Effector CD8-positive, alpha-beta T cell (primary cell): ENCODE data around the gene PIP4K2A.

Experiments
- DNase-seq: peaks from one replicate; lab custom pipeline; 2025; lab: John Stamatoyannopoulos, UW

Gene PIP4K2A

DNA sequence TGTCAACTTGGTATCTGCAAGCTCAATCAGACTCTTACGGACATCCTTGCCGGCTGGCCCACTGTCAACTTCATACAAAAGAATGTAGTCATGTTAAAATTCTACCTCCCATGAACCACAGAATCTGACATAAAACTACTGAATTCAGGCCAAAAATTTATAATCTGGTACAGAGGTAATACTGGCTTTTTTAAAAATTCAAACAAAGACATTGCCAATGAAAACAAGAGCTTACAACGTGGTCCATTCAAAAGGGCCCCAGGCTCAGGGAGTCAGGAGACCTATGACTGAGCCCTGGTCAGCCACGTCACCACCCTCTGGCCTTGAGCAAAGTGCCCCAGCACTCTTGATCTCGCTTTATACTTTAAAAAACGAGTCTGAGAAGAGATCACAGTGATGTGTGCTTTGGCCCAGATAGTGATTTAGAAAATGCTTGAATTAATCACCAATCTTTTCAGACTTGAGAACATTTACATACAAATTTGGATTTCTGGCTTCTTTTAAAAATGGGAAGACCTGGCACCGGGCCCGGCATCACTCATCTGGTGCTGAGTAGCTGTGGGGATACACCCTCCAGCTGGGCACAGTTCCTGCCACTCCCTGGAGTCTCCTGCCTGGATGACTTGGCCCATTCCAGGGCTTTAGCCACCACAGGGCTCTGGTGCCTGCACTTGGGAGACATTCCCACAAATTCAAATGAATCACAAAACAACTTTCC lies 94.1 kb downstream of the PIP4K2A start:
- no peak for DNase-seq

DNA sequence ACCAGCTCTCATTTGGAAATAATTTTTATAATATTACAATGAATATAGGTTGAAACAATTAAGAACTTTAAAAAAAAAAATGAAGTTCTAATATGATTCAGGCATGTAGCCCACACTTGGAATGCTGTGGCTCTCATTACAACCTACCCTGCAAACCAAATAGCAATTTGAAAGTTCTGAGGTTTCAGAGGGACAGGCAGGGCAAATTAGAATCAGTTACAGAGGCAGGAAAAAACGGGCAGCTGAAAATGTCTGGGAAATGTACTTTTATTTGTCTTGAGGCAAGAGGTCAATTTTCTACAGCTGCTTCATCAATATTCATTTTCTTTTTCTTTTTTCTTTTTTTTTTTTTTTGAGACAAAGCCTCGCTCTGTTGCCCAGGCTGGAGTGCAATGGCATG lies 95.3 kb downstream of the PIP4K2A start:
- no peak for DNase-seq

DNA sequence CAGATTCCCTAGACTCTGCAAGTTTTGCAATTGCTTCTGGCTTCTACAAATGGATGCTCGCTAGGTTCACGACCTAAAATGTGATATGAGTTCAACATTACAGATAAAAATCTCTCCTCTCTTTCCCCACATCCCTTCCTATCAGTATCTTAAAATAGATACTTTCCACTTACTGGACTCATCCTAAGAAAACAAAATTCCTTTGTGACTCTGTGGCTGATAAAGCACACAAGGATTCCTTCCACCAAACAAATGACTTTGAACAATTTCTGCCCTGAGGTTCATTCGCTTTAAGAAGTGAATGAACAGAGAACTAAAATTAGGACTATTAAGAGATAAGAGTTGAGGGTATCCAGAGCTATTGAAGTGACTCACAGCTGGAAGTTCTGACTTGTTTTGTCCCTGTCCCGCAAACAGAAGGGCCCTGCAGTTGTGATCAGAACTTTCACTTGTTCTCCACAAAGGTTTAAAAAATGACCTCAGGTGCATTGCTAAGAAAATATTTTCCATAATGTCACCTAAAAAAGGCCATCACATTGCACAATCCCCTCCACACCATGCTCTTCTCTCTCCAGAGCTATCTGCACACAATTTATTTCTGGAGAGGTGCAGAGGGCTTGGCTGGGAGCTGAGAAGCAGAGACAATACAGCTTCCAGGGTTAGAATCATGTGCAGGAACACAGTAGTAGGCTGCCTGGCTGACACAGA lies 96.1 kb downstream of the PIP4K2A start:
- DNase-seq, result no peak

DNA sequence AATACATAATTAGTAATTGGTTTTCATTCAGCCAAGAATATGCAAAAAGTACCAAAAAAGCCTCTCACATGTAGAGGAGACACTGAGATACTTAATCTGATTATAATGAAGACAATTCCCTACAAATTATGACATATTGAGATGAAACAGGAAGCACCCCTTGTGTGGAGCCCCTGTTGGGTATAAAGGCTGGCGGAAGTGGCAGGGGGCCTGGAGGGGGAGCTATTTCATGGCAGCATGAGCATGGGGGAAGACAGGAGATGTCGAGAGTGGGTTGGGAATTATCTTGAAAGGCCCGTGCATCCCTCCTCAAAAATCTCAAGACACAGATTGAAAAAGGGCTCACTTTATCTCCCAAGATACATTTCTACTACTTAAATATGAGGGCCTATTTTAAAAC lies 96.9 kb downstream of the PIP4K2A start:
- no peak for DNase-seq

DNA sequence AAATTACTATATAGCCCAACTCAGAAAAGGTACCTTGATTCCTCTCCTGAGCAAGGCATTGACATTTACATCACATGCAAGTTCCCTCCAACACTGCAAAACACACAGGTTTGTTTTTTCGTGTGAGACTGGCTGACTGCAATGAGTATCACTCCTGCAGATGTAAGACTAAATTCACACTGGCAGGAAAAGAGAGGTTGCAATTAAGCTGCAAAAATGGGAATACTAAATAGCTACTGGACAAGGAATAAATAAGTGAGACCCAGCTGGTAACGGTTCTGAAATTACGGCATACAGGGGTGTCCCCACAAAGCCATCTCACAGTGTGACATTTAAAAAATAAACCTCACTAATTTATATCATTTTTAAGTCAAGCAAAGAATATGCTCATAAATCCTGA lies 97.3 kb downstream of the PIP4K2A start:
- no peak for DNase-seq

DNA sequence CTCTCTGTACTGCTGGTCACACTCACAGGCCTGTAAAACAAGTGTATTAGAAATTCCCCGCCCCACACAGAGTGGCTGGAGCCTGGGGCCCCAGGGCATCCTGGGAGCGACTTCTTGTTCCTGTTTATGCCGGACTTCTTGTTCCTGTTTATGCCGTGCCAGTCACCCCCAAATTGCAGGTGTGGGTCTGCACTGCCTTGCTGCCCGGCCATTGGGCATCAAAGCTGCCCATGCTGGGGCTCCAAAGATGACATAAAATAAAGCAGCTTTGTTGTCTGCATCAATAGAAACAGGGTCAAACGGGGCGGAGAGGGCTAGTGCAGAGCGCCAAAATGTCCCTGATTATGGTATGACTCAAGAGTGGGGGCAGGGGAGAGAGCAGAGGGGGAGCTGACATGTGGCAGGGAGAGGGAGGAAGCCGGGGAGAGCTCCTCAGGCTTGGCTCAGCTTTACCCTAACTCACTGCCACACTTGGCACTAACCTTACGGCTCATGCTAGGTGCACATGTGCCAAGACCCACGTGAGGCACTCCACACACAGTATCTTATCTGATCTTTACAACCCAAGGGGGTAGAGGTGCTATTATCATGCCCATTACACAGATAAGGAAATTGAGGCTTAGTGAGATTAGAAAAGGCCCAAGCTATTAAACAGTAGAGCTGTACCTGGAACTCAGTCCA lies 98.4 kb downstream of the PIP4K2A start:
- DNase-seq, result no peak

DNA sequence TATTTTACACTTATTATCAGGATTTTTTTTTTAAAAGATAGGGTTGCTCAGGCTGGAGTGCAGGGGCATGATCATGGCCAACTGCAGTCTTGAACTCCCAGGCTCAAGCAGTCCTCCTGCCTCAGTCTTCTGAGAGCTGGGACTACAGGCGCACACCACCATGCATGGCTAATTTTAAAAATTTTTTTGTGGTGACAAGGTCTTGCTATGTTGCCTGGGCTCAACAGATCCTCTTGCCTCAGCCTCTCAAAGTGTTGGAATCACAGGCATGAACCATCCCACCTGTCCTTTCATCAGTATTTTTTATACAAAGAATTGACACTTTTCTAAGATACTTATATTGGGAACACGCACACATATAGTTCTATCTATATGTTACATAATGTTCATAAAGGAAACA lies 99.3 kb downstream of the PIP4K2A start:
- DNase-seq, result no peak

DNA sequence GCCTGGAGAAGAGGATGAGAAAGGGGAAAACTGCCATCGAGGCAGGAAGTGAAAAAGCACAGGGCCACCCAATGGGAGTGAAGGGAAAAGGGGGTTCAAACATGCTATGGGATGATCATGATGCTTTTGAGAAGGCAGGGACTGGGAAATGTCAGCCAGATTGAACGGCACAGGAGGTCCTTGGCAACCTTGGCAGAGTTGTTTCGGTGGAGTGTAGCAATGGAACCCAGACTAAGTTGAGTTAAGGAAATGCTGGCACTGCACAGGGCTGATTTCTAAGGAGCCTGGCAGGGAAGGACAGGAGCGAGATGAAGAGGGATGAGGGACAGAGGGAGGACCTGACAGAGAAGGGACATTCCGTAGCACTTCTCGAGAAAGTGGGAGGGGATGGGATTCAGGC lies 101.4 kb downstream of the PIP4K2A start:
- DNase-seq, result no peak

DNA sequence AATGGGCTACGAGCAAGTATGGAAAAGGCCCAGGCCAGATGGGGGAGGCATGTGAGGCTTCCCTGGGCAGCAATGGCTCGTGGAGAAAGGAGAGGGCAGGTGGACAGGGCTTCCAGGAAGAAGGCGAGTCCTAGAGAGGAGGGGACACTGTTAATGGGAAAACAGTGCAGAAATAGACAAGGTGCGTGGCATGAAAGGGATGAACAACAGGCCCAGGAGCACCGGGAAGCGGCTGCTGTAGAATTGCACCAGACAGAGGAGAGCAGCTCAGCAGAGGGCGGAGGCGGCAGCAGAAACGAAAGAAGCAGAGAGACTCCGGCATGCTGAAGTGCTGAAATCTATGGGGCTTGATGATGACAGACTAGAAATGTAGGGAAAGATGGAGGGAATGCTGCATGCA lies 102.1 kb downstream of the PIP4K2A start:
- no peak for DNase-seq

DNA sequence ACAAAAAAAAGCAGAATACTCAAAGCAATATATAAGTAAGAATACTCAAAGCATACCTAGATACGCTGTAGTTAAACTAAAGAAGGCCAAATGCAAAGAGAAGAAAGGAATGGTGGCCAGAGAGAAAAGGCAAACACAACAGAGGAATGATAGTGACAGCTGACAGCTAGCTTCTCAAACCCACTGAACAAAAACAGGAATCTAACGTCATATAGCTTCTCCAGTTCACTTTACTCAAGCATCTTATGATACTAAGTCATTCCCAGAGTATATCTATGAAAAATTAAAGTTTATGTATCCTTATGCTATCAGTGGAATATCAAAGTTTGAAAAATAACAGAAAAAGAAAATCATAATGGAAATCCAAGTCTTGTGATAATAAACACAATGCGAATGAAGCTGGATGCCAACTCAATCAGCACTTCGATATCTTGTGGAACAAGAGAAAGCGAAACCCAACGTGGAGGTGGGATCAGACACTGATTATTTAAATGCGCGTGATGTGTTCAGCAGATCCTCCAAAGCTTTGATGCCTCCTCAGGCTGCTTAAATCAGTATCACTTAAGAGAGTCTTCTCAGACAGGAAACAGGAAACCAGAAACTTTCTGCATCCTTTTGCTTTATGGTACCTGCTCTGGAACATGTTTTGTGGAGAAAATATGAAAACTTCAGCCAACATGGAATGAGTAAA lies 102.8 kb downstream of the PIP4K2A start:
- DNase-seq, result peak; percentile 47

DNA sequence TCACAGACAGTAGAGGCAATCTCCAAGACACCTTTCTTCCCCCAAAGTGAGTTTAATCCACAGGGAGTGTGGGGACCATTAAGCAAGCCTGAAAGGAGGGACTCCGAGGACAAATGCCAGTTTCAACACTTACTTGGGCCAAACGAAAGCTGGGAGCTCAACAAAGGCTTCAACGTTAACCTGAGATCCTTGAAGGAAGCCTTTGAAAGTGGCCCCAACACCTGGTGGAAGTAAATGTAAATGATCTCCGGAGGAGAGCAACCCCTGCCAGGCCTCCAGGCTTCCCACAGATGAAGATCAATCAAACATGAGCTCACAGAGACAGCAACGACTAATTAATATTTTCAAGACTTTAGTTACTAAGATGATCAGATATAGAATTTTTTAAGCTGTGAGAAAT lies 103.8 kb downstream of the PIP4K2A start:
- no peak for DNase-seq

DNA sequence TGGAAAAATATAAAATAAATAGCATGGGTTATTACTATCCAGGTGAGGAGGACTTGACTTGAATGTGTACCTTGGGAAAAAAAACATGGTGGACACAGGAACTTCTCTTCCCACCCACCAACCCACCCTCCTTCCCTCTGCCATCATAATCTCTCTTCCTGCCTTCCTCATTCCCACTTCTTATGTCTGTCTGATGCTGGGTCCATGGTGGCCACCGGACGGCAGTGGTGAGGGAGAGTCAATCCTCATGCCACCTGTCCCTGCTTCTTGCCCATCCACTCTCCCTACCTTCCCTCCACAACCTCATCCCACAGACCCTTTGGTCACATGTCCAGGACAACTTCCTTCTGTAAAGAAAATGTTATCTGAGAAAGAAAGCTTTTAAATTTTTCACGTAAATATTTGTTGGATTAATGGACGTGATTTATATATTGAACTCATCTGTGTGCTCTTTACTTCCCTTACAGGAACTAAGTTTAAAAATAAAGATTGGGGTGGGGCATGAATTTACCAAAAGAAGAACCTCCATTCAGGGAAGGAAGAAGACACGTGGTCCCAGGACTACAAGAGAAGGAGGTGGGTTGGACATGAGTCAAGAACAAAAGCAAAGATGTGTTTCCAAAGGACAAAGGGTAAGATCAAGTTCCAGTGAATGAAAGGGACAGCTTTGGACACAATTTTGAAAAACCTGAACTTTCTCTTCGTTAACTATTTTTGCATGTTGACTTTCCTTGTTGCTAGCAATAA lies 104.5 kb downstream of the PIP4K2A start:
- DNase-seq, result no peak

DNA sequence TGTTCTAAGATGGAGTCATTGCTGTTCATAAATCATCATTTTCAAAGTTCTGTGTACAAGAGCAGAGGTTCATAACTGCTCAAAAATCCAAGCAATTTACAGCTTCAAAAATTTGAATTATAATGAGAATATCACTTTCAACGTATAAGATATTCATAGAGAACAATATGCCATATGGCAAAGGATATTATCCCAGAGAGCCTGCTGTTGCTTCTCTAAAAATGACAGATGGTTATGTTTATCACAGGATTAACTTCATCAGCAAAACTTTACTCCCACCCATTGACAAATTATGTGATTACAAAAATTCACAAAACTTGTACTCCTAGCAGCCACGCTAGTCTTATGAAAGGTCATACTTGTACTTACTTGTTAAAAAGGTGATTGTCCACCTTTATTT lies 105.1 kb downstream of the PIP4K2A start:
- no peak for DNase-seq

DNA sequence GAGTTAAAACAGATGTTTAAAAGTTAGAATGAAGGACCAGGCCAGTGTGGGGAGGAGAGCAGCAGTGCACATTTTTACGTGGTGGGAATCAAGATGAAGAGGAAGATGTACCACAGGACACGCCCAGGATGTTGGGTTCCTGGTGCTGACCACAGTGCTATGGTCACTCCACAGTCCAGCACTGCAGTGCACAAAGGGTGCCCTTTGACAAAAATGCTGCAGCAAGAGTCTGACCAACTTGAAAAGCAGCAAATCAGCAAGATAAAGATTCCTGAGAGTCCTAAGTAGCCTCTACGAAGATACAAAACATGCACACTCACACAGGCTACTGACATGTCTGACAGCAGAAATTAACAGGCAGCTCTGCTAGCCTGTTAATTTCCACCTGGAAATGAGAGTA lies 107.1 kb downstream of the PIP4K2A start:
- no peak for DNase-seq

DNA sequence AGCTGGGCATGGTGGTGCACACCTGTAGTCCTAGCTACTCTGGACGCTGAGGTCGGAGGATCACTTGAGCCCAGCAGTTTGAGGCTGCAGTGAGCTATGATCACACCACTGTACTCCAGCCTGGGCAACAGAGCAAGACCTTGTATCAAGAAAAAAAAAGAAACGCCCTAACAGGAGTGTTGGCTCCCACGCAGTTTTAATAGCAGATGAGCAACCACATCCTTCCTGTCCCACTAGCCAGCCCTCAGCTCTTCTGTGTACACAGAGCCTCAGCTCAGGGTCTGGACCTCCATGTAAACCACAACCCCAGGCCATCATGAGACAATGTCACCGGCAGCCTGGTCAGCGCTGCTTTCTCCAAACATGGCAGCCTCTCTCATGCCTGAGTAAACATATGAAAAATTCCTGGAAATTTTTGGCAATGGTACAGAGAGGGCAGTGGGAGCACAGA lies 108.2 kb downstream of the PIP4K2A start:
- DNase-seq, result no peak

DNA sequence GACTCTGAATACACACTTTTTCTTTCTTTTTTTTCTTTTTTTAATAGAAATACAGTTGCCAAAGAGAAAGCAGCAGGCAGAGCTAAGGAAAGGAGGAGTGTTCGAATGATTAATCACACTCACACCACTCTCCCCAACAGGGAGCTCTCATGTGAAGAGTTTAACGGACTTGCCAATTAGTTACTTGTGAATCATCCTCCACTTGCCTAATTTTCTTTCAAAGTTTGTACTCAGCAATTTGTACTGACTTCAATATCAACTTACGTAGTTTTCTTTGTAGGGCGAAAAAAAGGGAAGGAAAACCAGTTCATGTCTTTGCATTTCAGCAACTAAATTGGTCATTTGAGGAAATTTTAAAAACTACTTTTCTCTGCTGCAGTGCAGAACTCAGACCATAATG lies 109.2 kb downstream of the PIP4K2A start:
- DNase-seq, result no peak

DNA sequence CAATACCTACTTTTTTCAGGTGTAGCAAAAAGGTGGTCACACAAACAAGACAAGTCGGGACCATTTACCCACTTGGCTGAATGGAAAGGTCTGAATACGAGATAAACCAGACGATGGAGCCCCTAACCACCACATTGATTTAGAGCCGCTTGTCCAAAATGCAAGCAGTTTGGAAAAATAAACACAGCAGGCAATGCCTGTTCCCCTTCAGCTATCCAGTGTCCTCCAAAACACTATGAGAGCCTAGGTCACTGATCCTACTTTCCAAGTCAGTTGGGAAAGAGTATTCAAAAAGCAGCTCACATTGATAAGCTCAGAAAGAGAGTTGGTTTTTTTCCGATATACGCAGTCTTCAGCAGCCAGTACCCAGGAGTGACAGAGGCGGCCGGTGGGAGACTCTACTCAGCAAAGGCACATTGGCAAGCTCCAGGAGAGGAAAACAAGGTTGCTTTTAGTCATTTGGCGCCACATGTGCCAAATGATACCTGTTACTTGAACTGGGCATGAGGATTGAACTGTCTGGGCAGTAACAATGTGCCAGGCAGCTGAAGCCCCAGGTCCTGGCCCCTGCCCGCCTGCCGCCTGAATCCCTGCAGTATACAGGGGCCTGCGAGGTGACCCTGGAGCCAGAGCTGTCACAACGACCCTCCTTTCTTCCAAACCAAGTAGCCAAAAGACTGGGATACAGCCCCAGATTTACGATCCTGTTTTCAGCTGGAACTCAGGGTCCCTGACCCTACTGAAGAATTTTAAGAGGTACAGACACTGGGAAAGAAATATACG lies 109.8 kb downstream of the PIP4K2A start:
- no peak for DNase-seq

DNA sequence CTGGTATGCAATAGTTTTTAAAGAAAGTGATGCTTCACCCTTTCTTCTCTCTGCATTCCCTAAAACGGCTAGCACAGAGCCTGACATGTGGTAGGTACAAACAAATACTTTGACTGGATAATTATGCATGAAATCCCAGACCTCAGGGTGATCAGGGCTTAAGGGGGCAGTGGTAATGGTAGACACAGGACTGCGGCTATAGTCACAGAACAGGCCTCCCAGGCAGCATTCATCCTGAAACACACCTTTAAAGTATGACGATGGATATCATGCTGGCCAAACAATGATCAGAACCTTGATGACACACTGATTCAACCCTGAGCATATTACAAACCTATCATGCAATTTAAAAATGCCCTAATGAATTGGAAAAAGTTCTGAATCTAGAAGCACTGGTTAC lies 110.8 kb downstream of the PIP4K2A start:
- DNase-seq, result no peak

DNA sequence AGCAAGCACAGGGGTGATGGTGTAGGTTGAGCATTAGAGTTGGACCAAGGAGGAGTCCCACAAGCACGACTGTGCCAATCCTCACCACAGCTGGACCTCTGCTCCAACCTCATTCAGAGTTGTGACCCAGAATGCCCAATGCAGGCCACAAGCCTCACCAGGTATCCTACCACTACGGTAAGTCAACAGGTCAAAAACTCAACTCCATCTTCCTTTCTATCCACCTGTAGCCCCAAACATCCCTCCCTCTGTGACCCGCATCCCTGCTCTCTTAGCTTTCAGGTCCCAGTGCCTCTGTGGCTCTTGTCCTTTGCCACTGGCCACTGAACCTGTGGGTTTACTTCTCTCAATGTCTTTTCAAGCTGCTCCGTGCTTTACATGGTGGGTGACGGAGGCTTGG lies 112.8 kb downstream of the PIP4K2A start:
- DNase-seq, result no peak

DNA sequence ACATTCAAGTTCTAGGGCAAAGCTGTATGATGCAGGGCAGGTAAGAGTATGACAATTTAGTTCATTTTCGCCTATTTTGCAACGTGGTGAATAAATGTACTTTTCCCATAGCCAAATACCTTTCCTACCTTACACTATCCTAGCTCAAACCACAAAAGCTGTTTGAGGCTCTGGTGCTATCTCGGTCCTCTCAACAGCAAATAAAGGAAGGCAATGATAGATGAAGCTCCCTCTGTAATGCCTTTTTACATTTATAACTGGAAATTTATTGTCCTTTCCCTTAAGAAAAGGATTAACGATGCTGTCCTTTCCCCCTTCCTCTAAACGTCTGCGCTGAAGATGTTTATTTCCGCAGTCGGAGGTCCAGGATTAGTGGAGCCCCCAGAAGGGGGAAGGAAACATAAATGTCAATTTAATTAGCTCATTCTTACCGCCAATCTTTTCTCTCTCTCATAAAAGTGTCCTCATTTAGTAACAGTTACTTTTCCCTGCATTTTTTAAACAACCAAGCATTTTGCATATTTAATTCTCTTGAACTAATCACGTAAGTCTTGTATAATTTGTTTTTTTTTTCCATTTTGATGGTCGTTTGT lies 114.6 kb downstream of the PIP4K2A start:
- no peak for DNase-seq
